Femur (tissue), 1 donor: ENCODE data around the gene STARD3.
"Not testable (repeated sequence)": the region's sequence is repeated elsewhere in the genome, so short reads cannot be mapped to it uniquely, and the experiment has no call there.

ENCODE experiments used
- DNase-seq: peaks from one replicate; pipeline ENCODE4 v3.0.0-alpha.2; 2017

The STARD3 gene

DNA sequence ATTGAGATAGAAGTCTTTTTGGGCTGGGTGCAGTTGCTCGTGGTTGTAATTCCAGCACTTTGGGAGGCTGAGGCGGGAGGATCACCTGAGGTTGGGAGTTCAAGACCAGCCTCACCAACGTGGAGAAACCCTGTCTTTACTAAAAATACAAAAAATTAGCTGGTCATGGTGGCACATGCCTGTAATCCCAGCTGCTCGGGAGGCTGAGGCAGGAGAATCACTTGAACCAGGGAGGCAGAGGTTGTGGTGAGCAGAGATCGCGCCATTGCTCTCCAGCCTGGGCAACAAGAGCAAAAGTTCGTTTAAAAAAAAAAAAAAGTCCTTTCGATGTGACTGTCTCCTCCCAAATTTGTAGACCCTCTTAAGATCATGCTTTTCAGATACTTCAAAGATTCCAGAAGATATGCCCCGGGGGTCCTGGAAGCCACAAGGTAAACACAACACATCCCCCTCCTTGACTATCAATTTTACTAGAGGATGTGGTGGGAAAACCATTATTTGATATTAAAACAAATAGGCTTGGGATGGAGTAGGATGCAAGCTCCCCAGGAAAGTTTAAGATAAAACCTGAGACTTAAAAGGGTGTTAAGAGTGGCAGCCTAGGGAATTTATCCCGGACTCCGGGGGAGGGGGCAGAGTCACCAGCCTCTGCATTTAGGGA is 62.3 kb downstream of the STARD3 start:
- not testable (repeated sequence) for DNase-seq

DNA sequence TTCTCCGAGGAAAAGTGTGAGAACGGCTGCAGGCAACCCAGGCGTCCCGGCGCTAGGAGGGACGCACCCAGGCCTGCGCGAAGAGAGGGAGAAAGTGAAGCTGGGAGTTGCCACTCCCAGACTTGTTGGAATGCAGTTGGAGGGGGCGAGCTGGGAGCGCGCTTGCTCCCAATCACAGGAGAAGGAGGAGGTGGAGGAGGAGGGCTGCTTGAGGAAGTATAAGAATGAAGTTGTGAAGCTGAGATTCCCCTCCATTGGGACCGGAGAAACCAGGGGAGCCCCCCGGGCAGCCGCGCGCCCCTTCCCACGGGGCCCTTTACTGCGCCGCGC is 62.8 kb downstream of the STARD3 start, which contains the start of gene ERBB2:
ERBB2 (plus strand) TSS at position 247 of the 330 bp plus-strand sequence. CDS start 175 bp downstream, outside the sequence.
- peak; percentile 87 for DNase-seq

DNA sequence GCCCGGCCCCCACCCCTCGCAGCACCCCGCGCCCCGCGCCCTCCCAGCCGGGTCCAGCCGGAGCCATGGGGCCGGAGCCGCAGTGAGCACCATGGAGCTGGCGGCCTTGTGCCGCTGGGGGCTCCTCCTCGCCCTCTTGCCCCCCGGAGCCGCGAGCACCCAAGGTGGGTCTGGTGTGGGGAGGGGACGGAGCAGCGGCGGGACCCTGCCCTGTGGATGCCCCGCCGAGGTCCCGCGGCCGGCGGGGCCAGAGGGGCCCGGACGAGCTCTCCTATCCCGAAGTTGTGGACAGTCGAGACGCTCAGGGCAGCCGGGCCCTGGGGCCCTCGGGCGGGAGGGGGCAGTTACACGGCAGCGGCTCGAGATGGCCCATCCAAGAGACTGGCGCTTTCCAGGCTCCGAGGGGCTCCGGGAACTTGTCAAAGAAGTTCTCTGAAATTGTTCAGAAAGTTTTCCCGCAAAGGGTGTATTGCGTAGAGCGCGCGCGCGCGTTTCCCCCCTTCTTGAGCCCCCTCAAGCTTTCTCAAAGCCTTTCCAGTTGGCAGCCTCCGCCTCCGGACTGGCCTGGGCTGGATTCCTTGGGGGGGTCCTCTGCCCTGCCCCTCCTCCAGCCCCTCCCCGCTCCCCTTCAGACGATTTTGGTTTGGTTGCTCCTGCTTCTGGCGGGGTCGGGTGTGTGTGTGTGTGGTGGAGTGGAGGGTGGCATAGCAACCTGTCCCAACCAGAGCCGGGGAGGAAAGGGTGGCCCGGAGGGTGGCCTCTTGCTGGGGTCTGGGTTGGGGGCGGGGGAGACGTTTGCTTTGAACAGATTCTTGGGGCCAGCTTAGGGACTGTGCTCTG is 63.4 kb downstream of the STARD3 start:
- DNase-seq, result peak; percentile 84

DNA sequence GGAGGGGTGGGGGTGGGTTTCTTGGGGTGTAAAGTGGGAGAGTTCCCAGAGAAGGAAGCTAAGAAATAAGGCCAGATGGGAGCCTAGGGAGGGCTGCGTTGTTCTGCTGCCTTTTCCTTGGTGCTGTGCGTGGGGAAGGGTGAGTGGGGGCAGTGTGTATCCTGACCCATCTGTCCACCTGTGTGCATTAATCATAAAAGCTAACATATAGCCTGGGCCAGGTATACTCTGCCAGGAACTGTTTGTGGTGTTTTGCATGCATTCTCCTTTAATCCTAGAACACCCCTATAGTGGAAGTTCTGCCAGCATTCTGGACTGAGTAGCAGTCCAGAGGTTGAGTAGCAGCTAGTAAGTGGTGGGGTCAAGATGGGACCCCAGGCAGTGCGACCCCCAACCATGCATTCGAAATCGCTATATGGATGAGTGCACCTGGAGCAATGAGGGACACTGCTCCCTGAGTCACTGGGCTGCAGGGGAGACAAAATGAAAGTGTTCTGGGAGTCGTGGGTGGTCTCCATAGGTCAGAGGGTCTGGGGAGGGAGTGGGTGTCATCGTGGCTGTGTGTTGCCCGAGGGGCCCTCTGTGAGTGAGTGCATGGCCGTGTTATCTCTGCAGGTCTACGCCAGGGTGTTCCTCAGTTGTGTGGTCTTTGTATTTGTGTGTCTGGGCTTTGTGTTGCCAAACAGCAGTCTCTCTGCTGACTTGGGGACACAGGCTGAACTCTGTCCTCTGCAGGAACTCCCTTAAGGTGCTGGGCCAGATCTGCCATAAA is 64.3 kb downstream of the STARD3 start:
- DNase-seq, result no peak

DNA sequence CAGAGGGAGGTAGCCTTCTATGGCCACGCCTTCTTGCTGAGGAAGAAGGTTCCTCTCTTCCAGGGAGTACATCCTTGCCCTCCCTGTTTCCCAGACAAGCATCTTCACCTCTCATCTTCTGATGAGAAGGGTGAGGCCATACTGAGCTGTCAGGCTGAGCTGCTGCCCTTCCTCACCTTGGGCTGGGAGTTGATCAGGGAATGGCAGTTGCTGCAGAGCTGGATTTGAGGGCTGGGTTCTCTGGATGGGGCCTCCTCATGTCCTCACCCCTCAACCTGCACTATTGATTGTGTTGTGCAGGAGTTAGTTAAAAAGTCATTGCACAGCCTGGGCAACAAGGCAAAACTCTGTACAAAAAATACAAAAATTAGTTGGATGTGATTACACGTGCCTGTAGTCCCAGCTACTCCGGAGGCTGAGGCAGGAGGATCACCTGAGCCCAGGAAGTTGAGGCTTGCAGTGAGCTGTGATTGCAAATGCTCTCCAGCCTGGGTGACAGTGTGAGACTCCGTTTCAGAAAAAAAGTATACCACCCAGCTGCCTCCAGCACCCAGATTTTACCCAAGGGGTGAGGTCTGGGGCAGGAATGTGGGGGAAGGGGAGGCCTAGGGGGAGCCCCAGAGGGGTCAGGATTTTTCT is 65.0 kb downstream of the STARD3 start:
- no peak for DNase-seq

DNA sequence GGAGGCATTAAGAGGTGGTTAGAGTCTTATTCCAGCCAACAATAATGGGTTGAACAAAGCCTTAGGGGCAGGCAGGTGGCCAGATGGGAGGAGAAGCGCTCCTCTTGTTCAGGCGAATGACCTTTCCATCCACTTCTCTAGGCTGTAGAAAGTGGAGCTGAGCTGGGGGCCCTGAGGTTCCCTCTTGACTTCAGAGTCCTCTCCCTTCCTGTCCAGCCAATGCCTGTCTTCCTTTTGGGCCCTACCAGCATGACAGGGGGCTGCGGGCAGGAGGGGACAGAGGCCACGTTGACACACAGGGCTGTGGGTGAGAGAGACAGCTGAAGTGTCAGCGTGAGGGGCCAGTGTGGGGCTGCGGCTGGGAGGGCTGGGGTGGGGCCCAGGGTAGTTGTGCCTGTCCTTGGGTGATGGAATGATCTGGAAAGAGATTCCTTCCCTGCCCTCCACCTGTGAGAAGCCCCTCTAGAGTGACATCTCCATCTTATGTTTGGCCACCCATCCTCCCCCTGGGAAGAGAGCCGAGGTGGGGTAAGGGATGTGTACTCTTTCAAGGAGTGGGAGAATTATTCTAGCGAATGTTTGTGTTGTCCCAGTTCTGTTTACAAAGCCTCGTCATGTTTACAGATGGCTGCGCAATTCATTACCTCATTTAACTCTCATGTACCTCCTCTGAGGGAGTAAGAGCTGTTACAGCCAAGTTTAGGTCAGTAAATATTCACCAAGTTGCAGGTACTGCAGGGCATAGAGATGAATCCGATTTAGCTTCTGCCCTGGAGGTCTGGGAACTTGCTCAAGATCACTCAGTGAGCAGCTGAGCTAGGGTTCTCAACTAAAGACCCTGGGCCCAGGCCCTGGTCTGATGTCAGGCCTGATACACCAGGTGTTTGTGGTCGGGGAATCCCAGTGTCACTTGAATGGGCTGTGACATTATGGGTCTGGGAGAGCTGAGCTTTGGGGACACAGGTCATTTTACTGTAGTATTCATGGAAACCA is 66.3 kb downstream of the STARD3 start:
- DNase-seq, result no peak

DNA sequence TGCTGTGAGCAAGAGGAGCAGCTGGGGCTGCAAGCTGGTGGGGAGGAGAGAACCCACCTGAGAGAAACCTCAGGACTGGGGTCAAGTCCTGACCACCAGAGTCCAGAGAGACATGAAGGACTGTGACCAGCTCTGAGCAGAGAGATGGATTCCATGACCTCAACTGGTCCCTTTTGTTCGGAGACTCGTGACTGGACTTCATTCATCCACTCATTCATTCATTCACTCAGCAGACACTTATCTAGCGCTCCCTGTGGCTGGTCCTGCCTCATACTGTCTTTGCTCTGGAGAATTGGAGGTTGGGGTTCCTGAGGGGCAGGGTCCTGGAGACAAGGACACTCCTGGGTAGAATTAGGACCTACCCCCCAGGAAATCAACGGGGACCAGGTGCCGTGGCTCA is 67.0 kb downstream of the STARD3 start:
- no peak for DNase-seq

DNA sequence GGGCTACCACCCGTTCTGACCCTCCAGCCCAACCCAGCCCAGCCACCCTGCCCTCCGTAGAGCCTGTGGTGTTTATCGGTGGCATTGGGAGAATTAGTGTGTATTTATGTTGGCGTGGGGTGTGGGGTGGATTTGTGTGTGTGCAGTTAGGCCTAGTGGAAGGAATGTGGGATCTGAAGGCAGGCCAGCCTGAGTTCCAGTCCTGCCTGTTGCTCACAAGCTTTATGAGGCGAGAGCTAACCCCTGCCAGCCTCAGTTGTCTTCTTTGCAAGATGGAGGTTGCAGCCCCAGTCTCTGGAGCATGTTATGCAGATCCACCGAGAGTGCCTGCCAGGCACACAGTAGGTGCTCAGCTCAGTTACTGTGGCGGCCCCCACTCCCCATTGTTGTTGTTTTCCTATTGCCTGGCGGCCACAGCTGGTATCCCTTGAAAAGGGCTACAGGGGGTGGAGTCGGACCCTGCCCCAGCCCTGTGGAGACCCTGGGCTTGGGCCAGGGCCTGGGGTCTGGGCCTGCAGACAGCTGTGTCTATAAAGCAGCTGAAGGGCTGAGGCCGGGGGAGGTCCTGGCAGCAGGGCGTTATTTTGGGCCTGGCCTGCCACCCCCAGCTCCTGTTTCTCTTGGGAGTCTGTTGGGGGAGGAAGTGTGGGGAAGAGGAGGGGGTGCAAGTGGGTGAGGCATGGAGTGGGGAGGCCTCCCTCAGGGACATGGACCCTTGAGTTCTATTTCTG is 68.0 kb downstream of the STARD3 start:
- DNase-seq, result peak; percentile 52

DNA sequence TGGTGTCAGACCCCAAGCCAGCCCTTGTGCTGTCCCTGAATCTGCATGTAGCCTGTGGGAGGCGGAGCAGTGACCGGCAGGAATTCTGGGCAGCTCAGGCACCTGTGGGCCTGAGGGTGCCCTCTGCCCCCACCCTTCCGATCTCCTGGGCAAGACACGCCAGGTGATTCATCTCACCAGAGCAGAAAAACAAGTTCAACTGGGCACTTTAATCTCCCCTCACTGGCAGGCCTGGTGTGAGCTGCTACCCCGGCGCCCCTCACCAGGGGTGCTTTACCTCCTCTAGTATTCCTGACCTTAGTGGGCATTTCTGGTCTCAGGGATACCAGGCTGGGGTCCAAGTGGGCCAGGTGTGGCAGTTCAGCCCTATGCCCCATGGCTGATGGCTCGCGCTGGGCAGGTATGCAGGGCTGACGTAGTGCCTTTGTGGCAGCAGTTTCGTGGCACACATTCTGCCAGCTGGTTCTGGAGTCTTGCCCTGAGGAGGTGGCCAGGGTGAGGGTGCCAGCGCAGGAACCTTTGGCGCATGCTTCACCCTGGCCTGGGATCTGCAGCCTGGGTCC is 68.9 kb downstream of the STARD3 start:
- DNase-seq, result no peak

DNA sequence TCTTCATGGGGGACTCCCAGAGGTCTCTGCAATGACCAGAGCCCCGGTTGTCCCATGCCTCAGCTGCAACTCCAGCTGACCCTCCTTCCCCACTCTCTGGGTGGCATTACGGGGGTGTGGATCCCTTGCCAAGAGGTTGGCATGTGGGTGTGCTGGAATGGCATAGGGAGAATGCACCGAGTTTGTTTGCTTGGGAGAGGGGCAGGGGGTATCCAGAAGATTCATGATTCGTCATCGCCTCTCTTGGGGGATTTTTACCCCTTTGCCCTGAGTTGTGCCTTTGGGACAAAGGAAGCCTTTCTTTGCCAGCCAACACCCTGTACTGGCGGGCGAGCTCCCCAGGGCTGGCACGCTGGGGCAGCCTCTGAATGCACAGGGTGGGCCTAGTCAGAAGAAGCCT is 69.4 kb downstream of the STARD3 start:
- no peak for DNase-seq

DNA sequence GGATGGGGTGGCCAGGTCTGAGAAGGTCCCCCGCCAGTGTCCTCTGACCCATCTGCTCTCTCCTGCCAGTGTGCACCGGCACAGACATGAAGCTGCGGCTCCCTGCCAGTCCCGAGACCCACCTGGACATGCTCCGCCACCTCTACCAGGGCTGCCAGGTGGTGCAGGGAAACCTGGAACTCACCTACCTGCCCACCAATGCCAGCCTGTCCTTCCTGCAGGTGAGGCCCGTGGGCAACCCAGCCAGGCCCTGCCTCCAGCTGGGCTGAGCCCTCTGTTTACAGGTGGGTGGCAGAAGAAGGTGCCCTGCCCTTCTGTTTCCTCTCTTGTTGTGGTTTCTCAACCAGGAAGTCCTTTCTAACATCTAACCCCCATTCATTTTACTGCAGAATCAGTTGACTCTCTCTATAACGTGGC is 70.0 kb downstream of the STARD3 start:
- no peak for DNase-seq

DNA sequence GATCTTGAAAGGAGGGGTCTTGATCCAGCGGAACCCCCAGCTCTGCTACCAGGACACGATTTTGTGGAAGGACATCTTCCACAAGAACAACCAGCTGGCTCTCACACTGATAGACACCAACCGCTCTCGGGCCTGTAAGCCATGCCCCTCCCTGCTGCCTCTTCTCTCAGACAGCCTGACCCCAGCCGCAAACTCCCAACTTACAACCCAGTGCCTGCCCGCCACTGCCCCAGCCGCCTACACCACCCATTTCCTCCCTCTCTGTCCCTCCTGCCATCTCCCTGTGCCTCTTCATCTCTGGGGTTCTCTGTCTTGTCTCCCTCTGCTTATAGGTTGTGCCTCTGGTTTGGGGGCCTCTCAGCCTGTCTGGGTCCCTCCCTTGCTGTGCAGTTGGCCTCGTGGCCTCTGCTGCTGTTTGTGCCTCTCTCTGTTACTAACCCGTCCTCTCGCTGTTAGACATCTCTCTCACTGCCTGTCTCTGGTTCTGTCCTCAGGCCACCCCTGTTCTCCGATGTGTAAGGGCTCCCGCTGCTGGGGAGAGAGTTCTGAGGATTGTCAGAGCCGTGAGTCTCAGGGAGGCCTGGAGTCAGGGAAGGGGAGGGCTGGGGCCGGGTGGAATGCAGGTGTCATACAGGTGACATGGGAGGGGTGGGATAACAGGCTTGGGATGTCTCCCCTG is 72.5 kb downstream of the STARD3 start:
- DNase-seq, result no peak

DNA sequence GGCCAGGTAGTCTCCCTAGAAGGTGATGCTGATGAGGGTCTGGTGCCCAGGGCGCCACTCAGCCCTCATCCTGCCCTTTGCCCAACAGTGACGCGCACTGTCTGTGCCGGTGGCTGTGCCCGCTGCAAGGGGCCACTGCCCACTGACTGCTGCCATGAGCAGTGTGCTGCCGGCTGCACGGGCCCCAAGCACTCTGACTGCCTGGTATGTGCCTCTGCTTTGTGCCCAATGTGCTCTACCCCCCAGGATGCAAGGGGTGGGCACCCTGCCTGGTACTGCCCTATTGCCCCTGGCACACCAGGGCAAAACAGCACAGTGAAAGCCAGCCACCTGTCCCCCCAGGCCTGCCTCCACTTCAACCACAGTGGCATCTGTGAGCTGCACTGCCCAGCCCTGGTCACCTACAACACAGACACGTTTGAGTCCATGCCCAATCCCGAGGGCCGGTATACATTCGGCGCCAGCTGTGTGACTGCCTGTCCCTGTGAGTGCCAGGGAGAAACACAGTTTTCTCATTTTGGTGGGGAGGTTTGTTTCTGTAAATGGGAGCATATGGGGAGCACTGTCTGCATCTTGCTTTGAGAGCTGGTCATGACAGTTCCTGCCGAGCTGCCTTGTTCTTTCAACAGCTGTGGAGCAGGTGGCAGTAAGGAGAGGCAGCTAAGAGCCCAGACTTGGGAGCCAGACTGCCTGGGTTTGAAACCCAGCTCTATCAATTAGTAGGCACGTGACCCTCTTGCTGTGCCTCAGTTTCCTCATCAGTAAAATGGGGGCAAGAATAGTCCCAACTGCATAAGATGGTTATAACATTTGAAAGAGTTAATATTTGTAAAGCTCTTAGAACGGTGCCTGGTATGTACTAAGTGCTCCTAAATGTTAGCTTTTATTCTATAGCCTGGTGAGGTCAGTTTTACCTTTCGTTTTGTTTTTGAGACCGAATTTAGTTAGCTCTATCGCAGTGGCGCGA is 73.3 kb downstream of the STARD3 start:
- no peak for DNase-seq

DNA sequence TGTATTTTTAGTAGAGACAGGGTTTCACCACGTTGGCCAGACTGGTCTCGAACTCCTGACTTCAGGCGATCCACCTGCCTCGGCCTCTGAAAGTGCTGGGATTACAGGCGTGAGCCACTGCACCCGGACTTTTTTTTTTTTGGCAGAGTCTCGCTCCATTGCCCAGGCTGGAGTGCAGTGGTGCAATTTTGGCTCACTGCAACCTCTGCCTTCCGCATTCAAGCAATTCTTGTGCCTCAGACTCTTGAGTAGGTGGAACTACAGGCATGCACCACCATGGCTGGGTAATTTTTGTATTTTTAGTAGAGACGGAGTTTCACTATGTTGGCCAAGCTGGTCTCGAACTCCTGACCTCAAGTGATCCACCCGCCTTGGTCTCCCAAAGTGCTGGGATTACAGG is 74.1 kb downstream of the STARD3 start:
- not testable (repeated sequence) for DNase-seq

DNA sequence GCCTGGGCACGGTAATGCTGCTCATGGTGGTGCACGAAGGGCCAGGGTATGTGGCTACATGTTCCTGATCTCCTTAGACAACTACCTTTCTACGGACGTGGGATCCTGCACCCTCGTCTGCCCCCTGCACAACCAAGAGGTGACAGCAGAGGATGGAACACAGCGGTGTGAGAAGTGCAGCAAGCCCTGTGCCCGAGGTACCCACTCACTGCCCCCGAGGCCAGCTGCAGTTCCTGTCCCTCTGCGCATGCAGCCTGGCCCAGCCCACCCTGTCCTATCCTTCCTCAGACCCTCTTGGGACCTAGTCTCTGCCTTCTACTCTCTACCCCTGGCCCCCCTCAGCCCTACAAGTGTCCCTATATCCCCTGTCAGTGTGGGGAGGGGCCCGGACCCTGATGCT is 74.9 kb downstream of the STARD3 start:
- DNase-seq, result no peak
